HG02973 (cell line): ENCODE results near the gene IGFL4.

Source experiments
- ATAC-seq: cut with Tn5 transposase; IDR thresholded peaks from one replicate; pipeline ENCODE4 v1.9.1; 2021; ENCODE audit warnings: moderate library complexity; ENCODE audit not compliant: unreplicated experiment

The IGFL4 gene

DNA sequence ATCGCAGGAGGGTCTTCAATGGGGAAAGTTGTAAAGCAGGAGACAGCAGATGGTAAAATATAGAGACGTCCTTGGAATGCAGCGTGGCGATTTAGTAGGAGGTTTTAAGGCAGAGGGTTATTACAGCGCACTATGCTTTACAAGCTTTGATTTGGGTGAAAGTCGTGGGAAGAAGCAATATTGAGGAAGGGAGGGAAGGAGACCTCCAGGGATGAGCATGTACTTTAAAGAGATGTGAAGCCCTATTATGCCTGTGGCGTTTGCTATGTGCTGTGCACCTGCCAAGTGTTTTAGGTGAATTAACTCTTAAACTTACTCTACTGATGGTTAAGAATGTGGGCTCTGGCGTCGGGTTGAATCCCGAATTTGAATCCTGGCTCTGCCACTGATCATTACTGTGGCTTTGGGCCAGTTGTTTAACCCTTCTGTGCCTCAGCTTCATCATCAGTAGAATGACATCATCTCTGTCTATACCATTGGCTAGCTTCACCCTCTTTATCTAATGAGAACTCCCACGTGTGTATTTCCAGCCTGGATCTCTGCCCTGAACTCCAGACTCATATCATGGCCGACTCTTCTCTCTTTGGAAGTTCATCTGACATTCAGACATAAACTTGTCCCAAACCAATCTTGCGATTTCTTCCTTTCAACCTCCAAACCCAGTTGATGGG is 45.0 kb downstream of the IGFL4 start:
- ATAC-seq: no peak

DNA sequence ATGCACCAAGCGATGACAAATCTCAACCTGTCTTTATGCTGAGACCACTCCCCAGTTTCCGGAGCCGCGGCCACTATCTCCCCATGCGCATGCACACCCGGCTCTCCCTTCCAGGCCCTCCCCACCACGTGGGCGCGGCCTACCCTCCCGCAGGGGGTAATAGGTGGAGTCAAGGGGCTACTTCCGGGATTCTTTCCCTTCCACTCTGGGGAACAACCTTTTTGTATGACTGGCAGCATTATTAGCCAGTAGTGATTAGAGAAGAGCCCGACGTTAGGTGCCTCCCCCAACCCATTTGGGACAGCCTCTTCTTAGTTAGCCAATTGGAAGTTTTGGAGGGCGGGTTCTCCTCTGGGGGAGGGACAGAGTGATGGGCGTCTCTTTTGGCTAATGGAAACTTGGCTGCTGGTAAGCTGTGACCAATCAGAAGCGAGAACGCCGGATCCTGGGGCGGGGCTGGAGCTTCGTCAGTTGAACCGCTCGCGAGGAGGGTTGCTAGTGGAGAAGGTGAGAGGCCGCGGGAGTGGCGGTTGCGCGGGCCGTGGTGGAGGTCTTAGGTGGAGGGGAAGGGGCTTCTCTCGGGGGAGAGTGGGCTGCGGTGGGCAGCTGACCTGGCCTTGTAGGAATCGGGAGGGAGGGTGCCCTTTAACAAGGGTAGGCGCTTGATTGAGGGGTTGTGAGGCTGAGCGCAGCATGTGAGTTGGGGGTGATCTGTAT is 45.6 kb downstream of the IGFL4 start, which contains the start of gene CCDC61:
Gene CCDC61 (plus strand): TSS at position 470 of the 717 bp plus-strand sequence. CDS start 7,552 bp downstream, outside the sequence.
- peak; percentile 93 for ATAC-seq

- ATAC-seq: peak; percentile 9
Observed at GRCh38 chr19:45994456-45994997, 46.3 kb downstream of the IGFL4 start.

DNA sequence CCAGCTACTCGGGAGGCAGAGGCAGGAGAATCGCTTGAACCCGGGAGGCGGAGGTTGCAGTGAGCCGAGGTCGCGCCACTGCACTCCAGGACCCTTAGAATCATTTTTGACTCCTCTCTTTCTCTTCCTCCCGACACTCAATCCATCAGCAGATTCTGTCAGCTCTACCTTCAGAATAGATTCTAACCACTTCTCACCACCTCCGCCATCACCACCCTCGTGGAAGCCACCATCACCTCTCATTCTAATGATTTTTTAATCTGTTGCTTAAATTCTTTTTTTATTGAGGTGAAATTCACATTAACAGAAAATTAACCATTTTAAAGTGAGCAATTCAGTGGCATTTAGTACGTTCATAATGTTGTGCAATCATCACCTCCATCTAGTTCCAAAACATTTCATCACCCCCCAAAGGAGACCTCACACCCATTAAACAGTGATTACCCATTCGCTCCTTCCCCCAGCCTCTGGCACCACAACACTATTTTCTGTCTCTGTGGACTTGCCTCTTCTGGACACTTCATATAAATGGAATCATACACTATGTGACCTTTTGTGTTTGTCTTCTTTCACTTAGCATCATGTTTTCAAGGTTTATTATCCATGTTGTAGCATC is 50.6 kb downstream of the IGFL4 start:
- ATAC-seq: no peak
